Skin epidermis (tissue), 12 donors: ENCODE data around the gene ACOXL.

Source experiments
- H3K27ac ChIP-seq, 21 experiments: fragments of 200-600 bp; sonication (generic) in 11 of 21; one replicate each; pipeline ENCODE4 v1.5.0; 2020; ENCODE audit warnings: mild to moderate bottlenecking in 3 of 21, inconsistent platforms in 2 of 21, moderate library complexity in 2 of 21
- H3K4me3 ChIP-seq, 7 experiments: fragments of 200-600 bp; sonication (generic) in 2 of 7; one replicate each; pipeline ENCODE4 v1.5.0; 2020; ENCODE audit warnings: inconsistent platforms in 2 of 7, mild to moderate bottlenecking in 2 of 7, moderate library complexity in 1 of 7

Gene ACOXL

DNA sequence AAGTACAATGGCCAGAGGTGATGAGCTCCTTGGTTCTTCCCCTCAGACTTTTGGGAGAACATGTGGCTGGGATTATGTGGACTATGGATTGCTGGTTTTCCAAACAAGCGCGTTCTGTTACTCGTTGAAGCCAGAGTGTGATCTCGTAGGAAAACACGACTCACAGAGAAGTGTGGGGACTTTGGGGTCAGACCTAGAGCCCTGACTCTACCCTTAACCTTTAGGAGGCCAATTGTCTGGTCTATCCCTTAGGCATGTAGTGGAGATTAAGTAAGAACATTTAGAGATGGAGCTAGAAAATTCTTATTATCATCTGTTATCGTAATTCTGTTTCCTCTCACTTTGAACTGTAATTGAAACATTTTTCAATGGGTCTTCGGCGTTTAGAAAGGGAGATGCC, 424.2 kb downstream of the ACOXL start:
- Histone ChIP-seq H3K4me3 (no peak overlapping the region), H3K27ac (no peak overlapping the region)

DNA sequence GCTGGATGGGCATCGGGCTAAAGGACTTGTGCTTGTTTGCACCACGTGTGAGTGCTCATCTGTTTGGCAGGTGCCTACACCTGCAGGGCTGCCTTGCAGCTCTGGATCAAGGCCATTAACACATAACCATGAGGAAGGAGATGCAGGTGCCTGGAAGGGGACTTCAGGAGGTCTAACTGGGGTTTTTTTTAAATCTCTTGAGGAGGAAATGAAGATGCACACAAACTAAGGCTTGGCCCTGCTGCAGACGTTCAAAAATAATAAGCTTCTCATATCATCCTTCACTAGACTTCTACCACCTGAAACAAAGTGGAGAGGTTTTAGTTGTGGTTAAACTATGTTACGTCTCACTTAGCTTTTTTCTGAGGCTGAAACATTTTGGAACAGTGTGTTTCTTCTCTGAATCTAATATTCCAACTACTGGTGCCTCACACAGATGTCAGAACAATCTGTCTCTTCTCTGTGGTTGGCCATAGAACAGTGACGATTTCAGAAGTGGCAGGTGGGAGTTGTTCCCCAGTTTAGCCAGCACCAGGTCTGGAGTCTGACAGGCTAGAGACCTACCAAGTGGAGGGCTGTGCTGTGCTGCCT, 424.8 kb downstream of the ACOXL start:
- no peak overlapping the region for H3K27ac ChIP-seq
- no peak overlapping the region for H3K4me3 ChIP-seq

DNA sequence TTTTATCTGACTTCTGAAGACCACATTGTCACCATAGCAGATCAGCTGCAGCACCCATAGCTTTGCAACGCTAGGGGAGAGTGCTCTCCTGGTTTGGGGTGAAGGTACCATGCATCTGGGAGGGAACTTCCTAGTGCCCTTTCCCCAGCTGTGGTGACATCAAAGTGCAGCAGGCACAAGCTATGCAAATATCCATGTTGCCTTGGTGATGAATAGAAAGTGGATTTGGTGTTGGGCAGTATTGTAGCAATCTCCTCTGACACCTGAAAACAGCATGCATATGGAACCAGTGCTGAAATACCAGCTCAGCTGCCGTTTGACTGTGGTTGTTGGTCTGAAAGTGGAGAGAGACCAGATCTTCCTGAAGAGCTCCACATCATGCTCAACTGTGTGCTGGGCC, 425.4 kb downstream of the ACOXL start:
- Histone ChIP-seq H3K27ac (no peak overlapping the region), H3K4me3 (no peak overlapping the region)

DNA sequence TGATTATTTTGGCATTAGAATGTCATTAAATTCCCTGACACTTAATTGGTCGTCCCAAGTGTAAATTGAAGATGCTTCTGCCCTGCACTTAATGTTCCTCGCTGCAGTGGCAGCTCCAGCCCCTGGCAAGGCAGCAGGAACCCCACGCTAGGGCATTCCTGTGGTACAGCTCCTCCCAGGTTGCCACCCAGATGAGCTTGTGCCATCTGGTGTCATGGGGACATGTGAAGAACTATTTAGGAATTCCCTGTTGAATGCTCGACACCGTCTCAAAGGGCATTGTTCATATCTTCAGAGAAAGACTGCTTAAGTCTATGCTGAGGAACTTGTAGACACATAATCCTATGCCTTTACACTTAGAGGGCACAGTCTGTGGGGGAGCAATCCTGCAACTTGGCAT, 427.3 kb downstream of the ACOXL start:
- Histone ChIP-seq H3K27ac (no peak overlapping the region), H3K4me3 (no peak overlapping the region)

DNA sequence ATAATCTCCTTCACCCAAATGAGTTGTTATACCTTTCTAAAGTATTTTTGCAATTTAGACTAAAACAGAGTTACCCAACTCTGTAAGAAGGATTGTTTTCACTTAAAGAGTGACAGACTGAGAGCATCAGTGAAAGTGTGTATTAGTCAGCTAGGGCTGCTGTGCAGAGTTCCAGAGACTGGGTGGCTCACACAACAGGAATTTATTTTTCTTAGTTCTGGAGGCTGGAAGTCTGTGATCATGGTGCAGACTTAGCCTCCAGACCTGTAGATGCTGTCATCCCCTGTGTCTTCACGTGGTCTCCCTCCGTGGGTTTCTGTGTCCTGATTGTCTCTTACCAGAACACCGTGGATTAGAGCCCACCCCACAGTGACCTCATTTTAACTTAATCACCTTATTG, 428.4 kb downstream of the ACOXL start:
- no peak overlapping the region for H3K4me3 ChIP-seq
- no peak overlapping the region for H3K27ac ChIP-seq

DNA sequence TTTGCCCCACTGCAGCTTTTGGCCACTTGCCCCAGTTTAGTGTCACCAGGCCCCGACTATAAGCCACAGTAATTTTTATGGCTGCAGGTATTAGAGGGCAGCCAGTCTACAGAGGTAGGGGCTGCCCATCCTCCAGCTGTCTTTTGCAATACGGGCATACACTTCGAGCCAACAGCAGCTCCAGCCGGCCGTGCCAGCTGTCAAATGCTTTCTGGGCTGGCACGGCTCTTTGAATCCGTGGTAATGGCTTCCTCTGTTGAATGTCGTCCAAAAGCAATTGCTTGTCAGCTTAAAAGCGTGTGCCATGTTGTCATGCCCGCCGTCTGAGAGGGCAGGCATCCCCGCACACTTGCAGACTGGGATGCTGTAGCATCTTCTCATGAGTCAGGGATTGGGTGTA, 429.6 kb downstream of the ACOXL start:
- H3K27ac ChIP-seq, result no peak overlapping the region
- no peak overlapping the region for H3K4me3 ChIP-seq

DNA sequence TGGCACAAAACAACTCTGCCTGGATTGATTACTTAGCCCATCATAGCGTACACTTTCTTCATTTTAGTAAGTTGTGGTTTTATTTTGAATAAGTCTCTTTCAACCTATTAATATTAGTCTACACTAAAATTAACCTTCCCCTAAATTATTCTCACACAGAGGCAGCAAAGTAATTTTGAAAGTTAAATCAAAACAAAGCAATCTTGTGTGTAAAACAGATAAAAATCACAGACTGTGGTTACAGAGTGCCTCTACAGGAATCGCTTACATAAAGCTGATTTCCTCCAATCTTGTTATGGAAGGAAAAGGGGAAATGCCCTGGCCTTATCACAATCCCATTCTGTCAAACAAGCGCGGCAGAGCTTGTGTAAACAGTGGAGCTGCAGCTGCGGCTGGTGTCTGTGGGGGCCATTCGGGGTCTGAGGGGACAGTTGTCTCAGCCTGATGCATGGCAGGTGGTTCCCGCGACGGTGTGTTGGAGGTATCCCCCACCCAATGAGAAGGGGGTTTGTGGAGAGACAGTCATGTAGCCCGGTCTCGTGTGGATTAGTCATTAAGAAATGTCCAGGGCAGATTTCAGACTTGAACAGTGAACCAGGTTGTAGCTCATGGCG, 430.5 kb downstream of the ACOXL start:
- Histone ChIP-seq H3K27ac (no peak overlapping the region), H3K4me3 (no peak overlapping the region)

DNA sequence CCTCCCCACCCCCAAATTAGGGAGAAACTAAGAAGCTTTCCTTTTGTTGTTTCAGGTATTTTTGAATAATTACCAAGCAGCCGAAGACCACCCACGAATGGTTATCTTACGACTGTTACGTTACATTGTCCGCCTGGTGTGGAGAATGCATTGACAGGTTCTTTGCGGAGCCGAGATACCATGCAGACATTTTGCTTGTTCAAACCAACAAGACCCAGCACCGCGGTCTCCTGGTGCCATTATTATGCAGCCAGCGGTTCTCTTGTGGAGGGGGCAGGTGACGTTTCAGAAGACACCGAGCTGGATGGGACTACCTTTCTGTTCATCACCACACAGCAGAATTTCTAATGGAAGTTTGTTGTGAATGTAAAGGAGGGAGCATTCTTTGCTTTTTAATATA, 431.7 kb downstream of the ACOXL start:
- Histone ChIP-seq H3K27ac (no peak overlapping the region), H3K4me3 (no peak overlapping the region)

DNA sequence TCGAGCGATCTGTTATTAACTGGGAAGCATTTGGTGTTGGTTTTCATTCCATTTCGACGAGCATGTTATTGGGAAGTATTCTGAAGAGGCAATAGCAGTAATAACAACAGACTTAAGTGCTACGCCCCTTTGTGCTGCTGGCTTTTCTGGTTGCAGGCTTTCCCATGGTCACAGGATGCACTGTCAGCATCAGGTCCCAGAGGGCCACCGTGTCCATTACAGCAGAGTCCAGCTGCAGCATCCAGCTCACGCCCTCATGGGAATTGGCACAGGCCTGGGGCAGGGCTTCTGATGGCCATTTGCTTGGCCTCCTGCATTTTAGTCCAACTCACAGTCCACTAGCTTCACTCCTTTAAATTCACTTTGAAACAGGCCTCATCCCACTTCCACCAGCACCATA, 432.7 kb downstream of the ACOXL start:
- Histone ChIP-seq H3K27ac (no peak overlapping the region), H3K4me3 (no peak overlapping the region)

DNA sequence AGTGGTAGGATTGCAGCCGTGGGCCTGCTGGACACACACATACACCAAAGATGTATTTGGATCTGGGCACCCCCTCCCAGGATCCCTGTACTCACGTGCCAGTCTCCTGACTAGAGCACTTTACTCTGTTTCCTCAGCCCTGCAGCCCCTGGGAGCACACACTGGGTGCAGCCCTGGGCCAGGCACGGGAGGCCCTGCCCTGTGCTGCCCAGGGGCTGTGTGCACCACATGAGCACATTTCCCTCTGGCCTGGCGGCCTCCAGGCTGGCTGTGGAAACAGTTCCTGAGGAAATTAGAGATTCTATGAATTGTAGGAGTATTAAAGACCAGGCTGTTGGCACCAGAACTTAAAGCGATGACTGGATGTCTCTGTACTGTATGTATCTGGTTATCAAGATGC, 433.7 kb downstream of the ACOXL start:
- Histone ChIP-seq H3K27ac (no peak overlapping the region), H3K4me3 (no peak overlapping the region)

DNA sequence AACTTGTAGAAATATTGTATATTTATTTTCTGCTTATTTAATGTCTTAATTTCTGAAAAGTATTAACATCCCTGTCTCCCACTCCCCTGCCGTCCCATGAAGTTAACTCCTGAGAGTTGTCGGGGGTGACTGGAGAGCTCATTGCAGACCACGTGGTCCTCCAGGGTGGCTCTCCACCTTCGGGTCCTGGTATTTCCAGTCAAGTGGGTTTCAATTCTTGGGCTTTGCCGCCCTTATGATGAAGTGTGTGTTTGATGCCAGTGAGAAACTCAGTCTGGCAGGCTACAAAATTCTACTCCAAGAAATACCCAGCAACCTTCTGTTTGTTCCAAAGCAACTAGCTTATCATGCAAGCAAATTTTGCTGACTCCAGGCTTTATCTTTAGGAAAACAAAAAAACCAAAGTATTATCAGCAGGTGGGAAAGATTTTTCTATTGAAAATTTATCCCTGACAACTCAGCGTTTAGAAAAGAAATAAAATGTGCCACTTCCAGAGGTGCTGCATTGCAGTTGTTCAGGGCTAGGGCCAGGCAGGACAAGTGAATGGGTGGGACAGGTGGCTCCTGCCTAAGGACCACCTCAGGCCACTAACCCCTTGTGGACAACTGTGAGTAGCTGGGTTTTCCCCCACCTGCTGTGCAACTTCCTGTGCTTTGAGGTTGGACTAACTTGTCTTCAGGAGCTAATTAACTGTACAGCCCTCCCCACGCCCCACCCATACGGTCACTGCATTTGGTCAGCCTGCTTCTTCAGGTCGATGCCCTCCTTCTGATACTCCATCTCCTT, 434.9 kb downstream of the ACOXL start:
- H3K27ac ChIP-seq, result no peak overlapping the region
- no peak overlapping the region for H3K4me3 ChIP-seq

DNA sequence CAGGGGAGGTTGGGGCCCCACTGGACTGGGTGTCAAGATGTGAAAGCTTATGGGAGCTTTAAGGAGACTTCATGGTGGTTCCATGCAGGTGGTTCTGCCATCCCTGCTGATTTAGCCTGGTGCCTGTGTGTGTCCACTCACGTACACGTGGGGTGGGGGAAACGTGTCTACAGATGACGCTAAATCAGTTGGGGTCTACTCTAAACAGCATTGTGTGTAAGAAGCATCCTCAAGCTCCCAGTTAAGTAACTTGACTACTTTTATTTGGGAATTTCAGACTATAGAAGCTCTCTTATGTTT, 435.4 kb downstream of the ACOXL start:
- no peak overlapping the region for H3K4me3 ChIP-seq

More for the DNA sequence above, 435.4 kb downstream of the ACOXL start:
- H3K27ac ChIP-seq, result no peak overlapping the region
